Stimulated activated CD4-positive, alpha-beta T cell treated with anti-CD3 and anti-CD28 coated beads, Interleukin-2, amount 100 ng/mL, for 48 hours (primary cell): Measurements from ENCODE around the gene ARHGAP44.
"Not testable (repeated sequence)": the region's sequence is repeated elsewhere in the genome, so short reads cannot be mapped to it uniquely, and the experiment has no call there.

Experiments used
- DNase-seq, 2 donors: peaks; one replicate each; pipeline ENCODE4 v3.0.0-alpha.2; 2020

The ARHGAP44 gene

DNA sequence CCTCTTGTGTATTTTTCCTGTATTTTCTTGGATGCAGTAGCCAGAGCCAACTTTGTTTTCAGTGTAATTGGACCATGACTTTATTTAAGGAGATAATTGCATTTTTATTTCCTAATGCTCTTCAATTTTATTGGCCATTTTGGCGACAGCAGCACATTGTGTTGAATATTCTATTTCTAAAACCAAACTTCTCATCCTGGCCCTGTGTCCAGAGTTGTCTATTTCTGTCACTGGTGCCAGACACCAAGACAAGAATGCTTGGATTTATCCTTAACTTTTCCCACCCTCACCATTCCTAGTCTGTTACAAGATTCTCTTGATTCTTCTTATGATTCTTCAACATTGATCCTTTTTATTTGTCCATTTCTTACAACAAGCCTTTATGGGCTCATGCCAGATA lies 37.1 kb downstream of the ARHGAP44 start:
- DNase-seq, result no peak

- no peak for DNase-seq
These were observed 41.5 kb downstream of the ARHGAP44 start for GRCh38 chr17:12830777-12831247.

DNA sequence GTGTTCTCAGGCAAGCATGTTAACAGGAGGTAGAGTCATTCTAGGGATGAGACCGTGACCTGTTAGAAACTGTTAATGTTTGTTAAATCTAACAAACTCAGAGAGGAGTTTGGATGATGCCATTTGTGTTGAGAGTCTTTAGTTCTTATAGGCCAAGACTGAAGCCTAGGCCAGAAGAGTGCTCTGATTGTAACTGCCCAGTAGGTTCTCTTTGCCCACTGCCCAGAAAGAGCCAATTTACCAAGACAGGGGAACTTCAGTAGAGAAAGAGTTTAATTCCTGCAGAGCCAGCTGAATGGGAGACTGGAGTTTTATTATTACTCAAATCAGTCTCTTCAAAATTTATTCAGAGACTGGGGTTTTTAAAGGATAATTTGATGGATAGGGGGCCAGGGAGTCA lies 42.5 kb downstream of the ARHGAP44 start:
- DNase-seq, result no peak

DNA sequence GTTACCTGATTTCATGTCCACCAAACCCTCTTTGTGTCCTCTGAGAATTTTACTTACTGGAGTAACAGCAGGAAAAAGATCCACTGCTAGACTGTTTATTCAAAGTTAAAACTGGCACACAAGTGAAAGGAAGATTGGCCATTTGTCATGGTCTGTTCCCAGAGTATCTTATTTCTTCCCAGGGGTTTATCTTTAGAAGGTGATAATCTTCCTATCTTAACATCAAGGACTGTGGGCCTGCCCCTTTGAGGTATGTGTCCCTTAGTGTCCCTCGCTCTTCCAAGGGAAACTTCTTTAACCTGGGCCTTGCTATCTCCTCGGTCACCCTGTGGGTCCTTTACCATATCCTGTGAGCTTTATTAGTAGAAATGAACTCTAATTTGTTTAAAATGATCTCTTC lies 49.7 kb downstream of the ARHGAP44 start:
- no peak for DNase-seq

DNA sequence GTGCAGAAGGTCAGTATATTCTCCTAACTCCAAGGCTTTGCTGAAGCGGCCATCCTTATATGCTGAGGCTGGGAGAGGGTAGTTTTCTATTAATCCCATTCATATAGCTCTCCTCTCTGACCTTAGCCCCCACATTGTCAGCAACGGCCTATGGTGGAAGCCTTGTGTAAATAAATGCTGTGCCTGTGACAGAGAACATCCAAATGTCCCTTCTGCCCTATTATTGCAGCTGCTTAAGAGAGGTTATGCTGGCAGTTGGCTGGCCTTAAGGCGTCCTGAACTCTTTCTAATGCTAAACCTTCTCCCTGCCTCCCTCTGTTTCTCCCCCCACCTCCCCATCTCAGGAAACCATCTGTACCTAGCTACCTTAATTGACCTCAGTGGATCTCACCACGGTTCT lies 53.6 kb downstream of the ARHGAP44 start:
- DNase-seq, result no peak

DNA sequence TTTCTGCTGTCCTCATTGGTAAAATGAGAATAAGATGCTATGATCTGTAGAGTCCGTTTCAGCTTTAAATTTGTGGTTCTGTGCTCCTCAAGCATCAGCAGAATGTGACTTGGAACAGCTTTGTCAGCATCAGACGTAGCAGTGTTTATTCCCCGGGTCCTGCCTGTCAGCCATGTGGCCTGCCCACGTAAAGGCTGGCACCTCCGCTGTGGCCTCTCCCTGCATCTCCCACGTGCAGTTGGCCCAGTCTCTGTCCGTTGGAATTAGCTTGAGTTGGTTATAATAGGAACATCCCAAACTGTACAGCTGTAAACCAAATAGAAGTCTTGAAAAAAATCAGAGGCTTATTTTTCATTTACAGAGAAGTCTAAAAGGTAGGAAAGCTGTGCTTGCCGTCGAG lies 61.7 kb downstream of the ARHGAP44 start:
- DNase-seq, result no peak

DNA sequence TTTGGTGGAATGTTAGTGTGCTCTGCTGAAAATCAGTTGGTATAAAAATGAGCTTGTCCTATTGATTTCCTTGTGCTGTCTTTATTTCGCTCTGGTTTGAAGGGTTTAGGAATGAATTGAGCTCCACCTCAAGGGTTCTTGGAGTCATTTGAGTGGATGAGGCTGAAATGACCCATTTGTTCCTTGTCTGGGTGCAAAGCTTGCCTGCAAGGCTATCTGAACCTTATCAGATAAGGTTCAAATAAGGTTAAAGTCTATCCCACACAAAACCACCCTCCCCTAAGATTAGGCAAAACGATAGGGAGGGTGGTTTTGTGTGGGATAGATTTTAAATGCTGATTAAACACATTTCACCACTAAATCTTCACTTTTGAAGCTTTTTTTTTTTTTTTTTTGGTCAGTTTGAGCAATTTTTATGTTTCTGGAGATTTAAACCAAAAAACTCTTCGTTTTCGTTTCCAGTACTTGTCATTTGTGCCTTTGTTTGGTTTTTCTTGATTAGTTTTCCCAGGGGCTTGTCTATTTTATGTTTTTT lies 62.7 kb downstream of the ARHGAP44 start:
- no peak for DNase-seq

DNA sequence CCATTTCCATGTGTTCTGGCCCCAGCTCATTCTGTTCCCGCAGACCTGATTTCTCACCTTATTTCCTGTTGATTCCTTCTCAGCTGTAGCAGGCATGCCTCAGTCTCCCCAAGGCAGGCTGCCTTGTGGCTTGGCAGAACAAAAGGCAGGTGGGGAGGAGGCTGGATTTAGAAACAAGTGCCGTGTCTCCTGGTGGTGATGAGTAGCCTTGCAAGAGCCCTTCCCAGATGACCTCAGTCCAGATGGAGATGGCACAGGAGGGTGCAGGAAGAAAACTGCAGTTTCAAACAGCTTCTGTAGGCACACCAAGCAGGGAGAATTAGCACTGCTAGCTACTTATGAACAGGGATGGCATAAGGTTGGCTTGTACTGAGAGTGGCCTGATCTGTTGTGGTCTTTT lies 64.6 kb downstream of the ARHGAP44 start:
- DNase-seq, result no peak

DNA sequence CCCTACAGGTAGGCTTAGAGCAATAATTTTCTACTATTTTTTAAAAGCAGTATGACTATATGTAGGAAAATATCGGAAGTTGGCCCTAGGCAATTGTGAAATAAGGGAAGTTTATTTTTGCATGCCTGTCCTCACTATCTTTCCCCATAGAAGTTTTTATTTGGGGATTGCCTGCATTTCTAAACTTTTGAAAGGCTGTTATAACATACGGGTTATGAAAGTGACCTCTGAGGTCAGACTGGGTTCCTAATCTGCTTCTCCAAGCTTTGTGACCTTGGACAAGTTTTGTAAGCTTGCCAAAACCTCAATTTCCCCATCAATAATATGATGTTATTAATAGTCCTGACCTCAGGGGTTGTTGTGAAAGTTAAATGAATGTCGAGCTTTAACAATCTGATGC lies 67.1 kb downstream of the ARHGAP44 start:
- DNase-seq, result no peak

GRCh38 chr17:12857592-12857991 lies 68.3 kb downstream of the ARHGAP44 start:
- DNase-seq, result no peak

GRCh38 chr17:12859520-12859919 lies 70.2 kb downstream of the ARHGAP44 start:
- DNase-seq, result no peak

- DNase-seq, result no peak
These were observed 76.5 kb downstream of the ARHGAP44 start for GRCh38 chr17:12865769-12866168.

GRCh38 chr17:12866244-12866643 lies 76.9 kb downstream of the ARHGAP44 start:
- no peak for DNase-seq

- DNase-seq, result no peak
These were observed 78.4 kb downstream of the ARHGAP44 start for GRCh38 chr17:12867726-12868125.

DNA sequence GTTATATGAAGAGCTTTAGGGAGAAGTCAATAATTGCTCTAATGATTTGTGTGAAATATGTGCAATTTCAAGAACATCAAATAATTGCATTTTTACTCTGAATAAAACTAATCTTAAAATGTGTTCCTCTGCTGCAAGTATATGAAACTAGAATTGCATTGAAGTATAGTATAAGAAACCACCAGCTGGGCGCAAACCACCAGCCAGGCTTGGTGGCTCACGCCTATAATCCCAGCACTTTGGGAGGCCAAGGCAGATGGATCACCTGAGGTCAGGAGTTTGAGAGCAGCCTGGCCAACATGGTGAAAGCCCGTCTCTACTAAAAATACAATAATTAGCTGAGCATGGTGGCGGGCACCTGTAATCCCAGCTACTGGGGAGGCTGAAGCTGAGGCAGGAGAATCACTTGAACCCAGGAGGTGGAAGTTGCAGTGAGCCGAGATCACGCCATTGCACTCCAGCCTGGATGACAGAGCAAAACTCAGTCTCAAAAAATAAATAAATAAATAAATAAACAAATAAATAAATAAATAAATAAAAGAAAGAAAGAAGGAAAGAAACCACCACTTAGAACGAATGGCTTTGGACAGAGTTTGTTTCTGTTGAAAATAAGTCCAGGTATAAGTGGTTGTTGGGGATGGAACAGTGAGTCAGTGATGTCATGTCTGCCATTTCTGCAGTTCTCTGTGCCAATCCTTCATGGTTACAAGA lies 84.3 kb downstream of the ARHGAP44 start:
- not testable (repeated sequence) for DNase-seq

GRCh38 chr17:12877953-12878669 lies 88.8 kb downstream of the ARHGAP44 start:
- DNase-seq, result no peak

- not testable (repeated sequence) for DNase-seq
These were observed 89.8 kb downstream of the ARHGAP44 start for GRCh38 chr17:12879096-12879495.

GRCh38 chr17:12883472-12883871 lies 94.2 kb downstream of the ARHGAP44 start:
- no peak for DNase-seq

DNA sequence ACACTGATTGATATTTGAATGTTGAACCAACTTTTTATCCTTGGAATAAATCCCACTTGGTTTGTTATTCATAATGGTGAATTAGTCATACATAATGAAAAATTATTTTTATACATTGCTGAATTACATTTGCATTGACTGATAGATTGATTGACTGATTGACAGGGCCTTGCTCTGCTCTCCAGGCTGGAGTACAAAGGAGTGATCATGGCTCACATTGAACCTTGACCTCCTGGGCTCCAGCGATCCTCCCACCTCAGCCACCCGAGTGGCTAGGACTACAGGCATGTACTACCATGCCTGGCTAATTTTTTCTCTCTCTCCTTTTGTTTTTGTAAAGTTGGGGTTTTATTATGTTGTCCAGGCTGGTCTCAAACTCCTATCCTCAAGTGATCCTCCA lies 97.8 kb downstream of the ARHGAP44 start:
- DNase-seq, result no peak

DNA sequence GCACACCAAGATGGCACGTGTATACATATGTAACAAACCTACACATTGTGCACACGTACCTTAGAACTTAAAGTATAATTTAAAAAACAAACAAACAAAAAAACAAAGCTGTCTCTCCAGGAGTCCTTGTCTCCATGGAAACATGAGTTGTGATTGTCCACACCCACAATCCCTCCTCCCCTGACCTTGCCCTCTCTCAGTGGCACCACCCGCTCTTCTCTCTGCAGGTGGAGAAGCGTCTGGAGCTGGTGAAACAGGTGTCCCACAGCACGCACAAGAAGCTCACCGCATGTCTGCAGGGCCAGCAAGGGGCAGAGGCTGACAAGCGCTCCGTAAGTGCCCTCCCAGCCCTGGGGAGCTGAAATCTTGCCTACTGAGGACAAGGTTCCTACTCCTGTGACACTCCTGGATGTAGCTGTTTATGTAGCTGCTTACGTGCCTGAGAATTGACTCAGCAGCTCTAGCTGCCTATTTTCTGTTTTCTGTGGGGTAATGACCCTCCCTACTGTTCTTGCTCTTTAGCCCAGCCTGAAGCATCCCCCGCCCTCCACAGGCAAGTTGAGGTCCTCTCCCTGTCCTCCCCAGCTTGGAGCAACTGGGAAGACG lies 107.0 kb downstream of the ARHGAP44 start:
- DNase-seq, result no peak

DNA sequence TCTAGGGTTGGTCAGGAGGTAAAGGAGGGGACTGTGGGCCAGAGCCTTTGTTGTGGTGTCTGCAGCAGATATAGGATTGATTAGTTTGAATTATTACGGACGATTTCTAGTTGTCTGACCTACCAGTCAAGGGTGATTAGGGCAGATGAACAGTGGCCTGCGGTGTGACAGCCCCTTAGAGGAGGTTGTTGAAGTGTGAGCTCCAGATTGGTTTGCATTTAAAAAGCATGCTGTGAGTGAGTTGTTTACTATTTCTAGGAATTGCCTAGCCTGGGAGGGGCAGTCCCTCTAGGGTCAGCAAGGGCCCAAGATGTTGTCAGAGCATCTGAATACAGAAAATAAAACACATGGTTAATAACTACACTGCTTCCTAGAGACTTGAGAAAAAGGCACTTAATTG lies 108.8 kb downstream of the ARHGAP44 start:
- DNase-seq, result no peak

- no peak for DNase-seq
These were observed 110.3 kb downstream of the ARHGAP44 start for GRCh38 chr17:12899604-12900003.

- no peak for DNase-seq
These were observed 111.2 kb downstream of the ARHGAP44 start for GRCh38 chr17:12900474-12900873.

DNA sequence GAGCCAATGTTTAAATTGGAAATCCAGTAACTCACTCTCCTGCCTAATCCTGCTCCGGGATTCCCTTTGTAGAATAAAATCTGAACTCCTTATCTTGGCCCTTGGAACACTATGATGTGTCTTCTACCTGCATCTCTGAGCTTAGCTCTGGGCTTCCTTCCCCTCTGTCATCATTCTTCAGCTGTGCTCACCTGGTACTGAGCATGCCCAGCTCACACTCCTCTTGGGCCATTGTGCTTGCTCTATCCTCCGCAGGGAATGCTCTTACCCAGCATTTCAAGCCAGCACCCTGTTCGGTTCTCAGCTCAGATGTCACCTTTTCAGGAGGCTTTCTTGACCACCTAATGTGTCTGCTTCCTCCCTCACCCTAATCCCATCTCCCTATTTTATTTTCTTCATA lies 112.7 kb downstream of the ARHGAP44 start:
- DNase-seq, result no peak
